IMR-90 (cell line): Measurements from ENCODE around the gene RUFY1. TPM values are rescaled to one million over a fixed set of nuclear protein-coding genes. Genes with fewer than 3 reads are reported as not detected.
"Not testable (repeated sequence)": the region's sequence is repeated elsewhere in the genome, so short reads cannot be mapped to it uniquely, and the experiment has no call there.

Experiments
- ATAC-seq: fragments of 200-7000 bp; cut with Tn5 transposase; 2 replicates; pipeline ENCODE4 v1.9.1; 2020; ENCODE audit warnings: low read depth, mild to moderate bottlenecking, moderate library complexity
- BruUV-seq: library from RNA; stranded (reverse); fragments of 400-500 nt; replicated peaks from 2 replicates; lab custom pipeline; 2021; lab: Mats Ljungman, UMichigan
- CTCF ChIA-PET: fragments of 300-600 bp; formaldehyde crosslinking; extraction: SDS; loops from one replicate; lab custom pipeline; 2021; ENCODE audit warnings: antibody characterized with exemption; lab: Yijun Ruan, JAX
- POLR2A ChIA-PET: fragments of 300-600 bp; sonication (Branson Sonifier 250); formaldehyde crosslinking; loops from one replicate; lab custom pipeline; 2022; ENCODE audit warnings: antibody characterized with exemption; ENCODE audit not compliant: unreplicated experiment; lab: Charles Lee
- DNase-seq: peaks from one replicate; pipeline ENCODE4 v3.0.0; 2013
- H2AFZ ChIP-seq: replicated peaks from 2 replicates; pipeline ENCODE3; 2013; ENCODE audit warnings: low read length, mild to moderate bottlenecking; ENCODE audit not compliant: poor library complexity
- H2AK5ac ChIP-seq: 2 replicates; pipeline ENCODE4 v1.6.1; 2013; ENCODE audit warnings: low read depth, low read length, inconsistent platforms
- H2AK9ac ChIP-seq: replicated peaks from 2 replicates; pipeline ENCODE3; 2013; ENCODE audit warnings: mild to moderate bottlenecking, low read depth, low read length, moderate library complexity; ENCODE audit not compliant: poor library complexity
- H2BK120ac ChIP-seq: 2 replicates; pipeline ENCODE4 v1.6.1; 2013; ENCODE audit warnings: low read depth, low read length, inconsistent platforms
- H2BK15ac ChIP-seq: 3 replicates; pipeline ENCODE4 v1.6.1; 2013; ENCODE audit warnings: low read depth, low read length, inconsistent platforms
- H2BK20ac ChIP-seq: 2 replicates; pipeline ENCODE4 v1.6.1; 2013; ENCODE audit warnings: low read depth, mild to moderate bottlenecking, inconsistent platforms, low read length, moderate library complexity
- H2BK5ac ChIP-seq: 2 replicates; pipeline ENCODE4 v1.6.1; 2013; ENCODE audit warnings: mild to moderate bottlenecking, low read depth, low read length, inconsistent platforms; ENCODE audit not compliant: poor library complexity, severe bottlenecking
- H3K14ac ChIP-seq: replicated peaks from 2 replicates; pipeline ENCODE4 v1.6.1; 2013; ENCODE audit warnings: low read depth, low read length, inconsistent platforms
- H3K18ac ChIP-seq: 2 replicates; pipeline ENCODE4 v1.6.1; 2013; ENCODE audit warnings: low read depth, low read length, control low read depth
- H3K23ac ChIP-seq: 2 replicates; pipeline ENCODE4 v1.6.1; 2013; ENCODE audit warnings: low read depth, low read length, inconsistent platforms
- H3K27ac ChIP-seq: 2 replicates; pipeline ENCODE4 v1.5.1; 2013; ENCODE audit warnings: mild to moderate bottlenecking, control low read depth, low read length; ENCODE audit not compliant: insufficient read depth
- H3K27me3 ChIP-seq: 2 replicates; pipeline ENCODE4 v1.6.1; 2013; ENCODE audit warnings: low read length; ENCODE audit not compliant: control insufficient read depth, insufficient read depth
- H3K36me3 ChIP-seq: 2 replicates; pipeline ENCODE4 v1.6.1; 2013; ENCODE audit warnings: low read length, mixed read lengths; ENCODE audit not compliant: control insufficient read depth, insufficient read depth
- H3K4ac ChIP-seq: 2 replicates; pipeline ENCODE4 v1.6.1; 2013; ENCODE audit warnings: low read depth, low read length, inconsistent platforms
- H3K4me1 ChIP-seq: 2 replicates; pipeline ENCODE4 v1.6.1; 2013; ENCODE audit warnings: low read length, mixed read lengths; ENCODE audit not compliant: control insufficient read depth, insufficient read depth
- H3K4me2 ChIP-seq: 2 replicates; pipeline ENCODE4 v1.6.1; 2013; ENCODE audit warnings: low read depth, mild to moderate bottlenecking, control low read depth, low read length, moderate library complexity
- H3K4me3 ChIP-seq: 2 replicates; pipeline ENCODE4 v1.5.1; 2013; ENCODE audit warnings: low read depth, mild to moderate bottlenecking, control low read depth, low read length, moderate library complexity; ENCODE audit not compliant: insufficient read depth
- H3K56ac ChIP-seq: 2 replicates; pipeline ENCODE4 v1.6.1; 2013; ENCODE audit warnings: low read length, inconsistent platforms; ENCODE audit not compliant: insufficient read depth; ENCODE audit errors: extremely low read depth
- H3K79me1 ChIP-seq, 2 experiments: 2 replicates each; pipeline ENCODE4 v1.6.1; 2013; ENCODE audit warnings: low read length in 2 of 2, inconsistent platforms in 1 of 2, low read depth in 1 of 2
- H3K9ac ChIP-seq: 2 replicates; pipeline ENCODE4 v1.6.1; 2013; ENCODE audit warnings: low read depth, low read length, control low read depth
- H3K9me1 ChIP-seq: 2 replicates; pipeline ENCODE4 v1.6.1; 2013; ENCODE audit warnings: low read length, inconsistent platforms; ENCODE audit not compliant: insufficient read depth
- H3K9me3 ChIP-seq: 2 replicates; pipeline ENCODE4 v1.6.1; 2013; ENCODE audit warnings: low read length; ENCODE audit not compliant: control insufficient read depth, insufficient read depth
- H4K20me1 ChIP-seq: 2 replicates; pipeline ENCODE4 v1.6.1; 2013; ENCODE audit warnings: low read length, inconsistent platforms; ENCODE audit not compliant: insufficient read depth
- H4K5ac ChIP-seq: 2 replicates; pipeline ENCODE4 v1.6.1; 2013; ENCODE audit warnings: mild to moderate bottlenecking, low read depth, low read length, control low read depth
- H4K8ac ChIP-seq, 2 experiments: 2 replicates each; pipeline ENCODE4 v1.6.1; 2013; ENCODE audit warnings: low read depth in 2 of 2, low read length in 2 of 2, control low read depth in 1 of 2, inconsistent platforms in 1 of 2
- H4K91ac ChIP-seq: 2 replicates; pipeline ENCODE4 v1.6.1; 2013; ENCODE audit warnings: low read depth, low read length, inconsistent platforms; ENCODE audit not compliant: insufficient read depth
- WGBS, 2 experiments: methylation state at CpG; one replicate each; pipeline versions ENCODE4 v1.1.5 to v1.1.7; 2013; ENCODE audit warnings: missing lambda C conversion rate in 2 of 2; ENCODE audit not compliant: insufficient read length in 1 of 2; ENCODE audit errors: extremely low coverage in 2 of 2; 5-methylcytosine and 5-hydroxymethylcytosine counted together
- dilution Hi-C: fragments of 300-500 bp; cut with HindIII; formaldehyde crosslinking; loops from one replicate; pipeline ENCODE4 v1.14.3; 2018; ENCODE audit warnings: low sequenced_read_pairs; ENCODE audit not compliant: unreplicated experiment
- in situ Hi-C: fragments of 300-500 bp; cut with MboI; formaldehyde crosslinking; loops from 3 replicates; pipeline ENCODE4 v1.14.3; 2019; ENCODE audit warnings: low sequenced_read_pairs, inconsistent platforms, mixed read lengths
- intact Hi-C: fragments of 100-400 bp; cut with micrococcal nuclease; formaldehyde crosslinking; loops from 2 replicates; pipeline ENCODE4 v1.10.0; 2022
- polyA plus RNA-seq, 3 experiments: library from polyadenylated mRNA; depleted of rRNA; stranded (reverse); fragments of >200 nt; gene quantifications; 2 replicates each; pipeline ENCODE4 v1.2.3, GENCODE V29; 2012; ENCODE audit warnings: low replicate concordance in 1 of 3
- total RNA-seq: library from RNA; depleted of rRNA; stranded (reverse); fragments of >200 nt; gene quantifications from 2 replicates; pipeline ENCODE4 v1.2.3, GENCODE V29; 2012

RUFY1 gene
- total and polyA plus RNA-seq, 2 of the 4 experiments (the other 2 are of a cell fraction) = 19.5 to 21.8 TPM

DNA sequence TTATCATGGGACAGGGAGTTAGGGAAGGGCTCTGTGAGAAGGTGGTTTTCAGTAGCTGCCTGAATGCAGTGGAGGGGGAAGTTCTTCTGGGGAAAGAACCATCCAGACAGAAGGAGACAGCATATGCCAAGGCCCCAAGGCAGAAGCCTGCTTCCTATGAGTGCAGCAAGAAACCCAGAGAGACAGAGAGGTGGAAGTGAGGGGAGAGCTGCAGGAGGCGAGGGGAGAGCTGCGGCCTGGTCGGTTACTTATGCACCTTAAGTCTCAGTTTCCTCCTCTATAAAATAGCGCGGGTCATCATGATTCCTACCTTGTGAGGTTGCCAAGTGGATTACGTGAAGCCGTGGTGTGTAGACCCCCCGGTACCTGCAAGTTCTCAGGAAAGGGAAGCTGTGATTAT is 47.9 kb upstream of the RUFY1 start:
- H3K18ac ChIP-seq, H3K9ac ChIP-seq, CTCF ChIA-PET, H3K27me3 ChIP-seq, POLR2A ChIA-PET, H3K27ac ChIP-seq, ATAC-seq, intact Hi-C loops, H4K91ac ChIP-seq, dilution Hi-C loops, H3K4me3 ChIP-seq, in situ Hi-C loops, DNase-seq, H3K9me3 ChIP-seq, H3K4me1 ChIP-seq, H2BK120ac ChIP-seq, H2AK5ac ChIP-seq, H3K79me1 ChIP-seq, H2BK5ac ChIP-seq, H4K8ac ChIP-seq, H4K20me1 ChIP-seq, H2BK20ac ChIP-seq, H3K56ac ChIP-seq, BruUV-seq, H2AK9ac ChIP-seq, H3K9me1 ChIP-seq, H3K23ac ChIP-seq, H3K14ac ChIP-seq, H3K36me3 ChIP-seq, H3K4ac ChIP-seq, H2BK15ac ChIP-seq, H3K4me2 ChIP-seq, H4K5ac ChIP-seq, H2AFZ ChIP-seq: not testable (repeated sequence)
- WGBS, 2 experiments = no CpG with 5 or more reads among the region's 8 CpGs
